Fibroblast of lung (primary cell): ENCODE measurements around the gene SLC35F3.

ENCODE experiments used
- CTCF ChIP-seq, 2 donors: IDR thresholded peaks in 1 of 2; conservative IDR thresholded peaks in 1 of 2; 1 replicate in 1 of 2; 2 replicates in 1 of 2; pipeline ENCODE4 v1.5.1; 2011 to 2012; ENCODE audit warnings: low read length in 2 of 2, control low read depth in 1 of 2, inconsistent platforms in 1 of 2, low read depth in 1 of 2, mild to moderate bottlenecking in 1 of 2
- EZH2 ChIP-seq: IDR thresholded peaks from 2 replicates; pipeline ENCODE4 v1.5.1; 2012; ENCODE audit warnings: low read length, control low read depth, mild to moderate bottlenecking; ENCODE audit errors: missing control alignments

- no peak for TF ChIP-seq CTCF (conservative IDR thresholded peaks at IDR 0.05 in 1 of 2, IDR thresholded peaks at IDR 0.05 in 1 of 2; ENCODE audit: low read depth in 1 of 2, low read length in 2 of 2)
- TF ChIP-seq EZH2: no peak
Observed at GRCh38 chr1:234279021-234279420, 374.5 kb downstream of the SLC35F3 start.
